GM18867 (cell line): ENCODE measurements around the gene HAX1.
"Not testable (repeated sequence)": the region's sequence is repeated elsewhere in the genome, so short reads cannot be mapped to it uniquely, and the experiment has no call there.

Source experiments
- ATAC-seq: cut with Tn5 transposase; IDR thresholded peaks from one replicate; pipeline ENCODE4 v1.9.1; 2021; ENCODE audit warnings: mild to moderate bottlenecking, moderate library complexity; ENCODE audit not compliant: unreplicated experiment

The HAX1 gene

DNA sequence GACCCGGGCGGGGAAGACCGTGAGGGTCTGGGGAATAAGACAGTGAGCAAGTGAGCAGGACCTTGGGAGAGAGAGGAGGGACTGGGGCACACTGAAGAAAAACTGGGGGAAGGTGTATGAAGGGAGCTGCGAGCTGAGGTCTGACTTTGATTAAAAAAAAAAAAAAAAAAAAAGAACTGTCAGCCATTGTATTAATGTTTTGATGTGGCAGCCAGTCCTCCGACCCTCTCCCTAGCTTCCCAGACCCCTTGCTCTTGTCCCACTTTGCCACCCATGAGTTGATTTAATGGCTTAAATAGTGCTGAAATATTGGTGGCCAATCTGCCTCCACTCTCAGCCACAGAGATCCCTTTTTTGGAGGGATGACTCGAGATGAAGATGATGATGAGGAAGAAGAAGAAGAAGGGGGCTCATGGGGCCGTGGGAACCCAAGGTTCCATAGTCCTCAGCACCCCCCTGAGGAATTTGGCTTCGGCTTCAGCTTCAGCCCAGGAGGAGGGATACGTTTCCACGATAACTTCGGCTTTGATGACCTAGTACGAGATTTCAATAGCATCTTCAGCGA is 652 bp downstream of the HAX1 start:
- ATAC-seq, result no peak

GRCh38 chr1:154276797-154277196 is 4.4 kb downstream of the HAX1 start:
- no peak for ATAC-seq

DNA sequence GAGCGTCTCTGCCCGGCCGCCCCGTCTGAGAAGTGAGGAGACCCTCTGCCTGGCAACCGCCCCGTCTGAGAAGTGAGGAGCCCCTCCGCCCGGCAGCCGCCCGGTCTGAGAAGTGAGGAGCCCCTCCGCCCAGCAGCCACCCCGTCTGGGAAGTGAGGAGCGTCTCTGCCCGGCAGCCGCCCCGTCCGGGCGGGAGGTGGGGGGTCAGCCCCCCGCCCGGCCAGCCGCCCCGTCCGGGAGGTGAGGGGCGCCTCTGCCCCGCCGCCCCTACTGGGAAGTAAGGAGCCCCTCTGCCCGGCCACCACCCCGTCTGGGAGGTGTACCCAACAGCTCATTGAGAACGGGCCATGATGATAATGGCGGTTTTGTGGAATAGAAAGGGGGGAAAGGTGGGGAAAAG is 15.2 kb downstream of the HAX1 start:
- ATAC-seq, result not testable (repeated sequence)

- ATAC-seq, result no peak
Observed at GRCh38 chr1:154288661-154289060, 16.2 kb downstream of the HAX1 start.

GRCh38 chr1:154290921-154291320 is 18.5 kb downstream of the HAX1 start:
- no peak for ATAC-seq

GRCh38 chr1:154295408-154296235 is 23.2 kb downstream of the HAX1 start:
- ATAC-seq, result no peak

- no peak for ATAC-seq
Observed at GRCh38 chr1:154301582-154301981, 29.2 kb downstream of the HAX1 start.

DNA sequence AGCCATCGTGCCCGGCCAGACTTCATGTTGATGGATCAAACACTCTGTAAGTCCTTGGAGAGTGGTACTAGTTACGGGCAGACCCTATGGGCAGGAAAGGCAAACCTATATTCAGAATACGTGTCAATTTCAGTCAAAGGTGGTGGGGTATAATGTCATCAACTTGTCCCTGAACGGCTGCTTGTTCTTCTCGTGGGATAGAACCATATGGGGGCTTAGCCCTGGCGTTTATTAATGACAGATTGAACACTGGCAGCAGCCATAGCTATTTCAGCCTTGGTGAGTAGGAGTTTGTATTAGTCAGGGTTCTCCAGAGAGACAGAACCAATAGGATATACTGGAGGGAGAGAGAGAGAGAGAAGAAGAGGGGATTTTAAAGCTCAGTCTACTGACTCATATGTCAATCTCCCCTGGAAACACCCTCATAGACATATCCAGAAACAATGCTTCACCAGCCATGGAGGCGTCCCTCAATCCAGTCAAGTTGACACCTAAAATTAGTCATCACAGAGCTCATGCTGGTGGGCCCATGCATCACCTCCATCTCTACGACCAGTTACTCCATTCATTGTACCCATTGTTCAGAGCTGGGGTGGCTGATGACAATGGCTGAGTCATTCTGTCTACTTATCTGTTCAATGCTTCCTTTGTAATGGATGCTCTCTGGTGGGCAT is 32.4 kb downstream of the HAX1 start:
- ATAC-seq, result no peak

DNA sequence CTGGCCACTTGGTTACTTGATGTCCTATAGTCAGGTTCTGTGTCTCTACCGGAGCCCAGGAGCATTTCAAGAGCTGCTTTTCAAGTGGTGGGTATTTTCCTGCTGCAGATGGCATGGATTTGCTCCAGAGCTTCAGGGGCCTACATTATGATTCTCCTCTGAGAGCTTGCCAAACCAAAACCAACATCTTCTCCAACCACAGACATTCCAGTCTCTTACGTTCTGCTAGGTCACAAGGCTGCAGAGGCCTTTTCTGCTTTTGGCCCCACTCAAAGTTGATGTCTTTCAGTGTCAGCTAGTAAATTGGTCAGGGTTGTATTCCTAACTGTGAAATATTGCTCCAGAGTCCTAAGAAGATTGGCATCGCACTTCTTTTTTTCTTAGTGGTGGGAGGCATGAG is 33.7 kb downstream of the HAX1 start:
- ATAC-seq, result no peak

DNA sequence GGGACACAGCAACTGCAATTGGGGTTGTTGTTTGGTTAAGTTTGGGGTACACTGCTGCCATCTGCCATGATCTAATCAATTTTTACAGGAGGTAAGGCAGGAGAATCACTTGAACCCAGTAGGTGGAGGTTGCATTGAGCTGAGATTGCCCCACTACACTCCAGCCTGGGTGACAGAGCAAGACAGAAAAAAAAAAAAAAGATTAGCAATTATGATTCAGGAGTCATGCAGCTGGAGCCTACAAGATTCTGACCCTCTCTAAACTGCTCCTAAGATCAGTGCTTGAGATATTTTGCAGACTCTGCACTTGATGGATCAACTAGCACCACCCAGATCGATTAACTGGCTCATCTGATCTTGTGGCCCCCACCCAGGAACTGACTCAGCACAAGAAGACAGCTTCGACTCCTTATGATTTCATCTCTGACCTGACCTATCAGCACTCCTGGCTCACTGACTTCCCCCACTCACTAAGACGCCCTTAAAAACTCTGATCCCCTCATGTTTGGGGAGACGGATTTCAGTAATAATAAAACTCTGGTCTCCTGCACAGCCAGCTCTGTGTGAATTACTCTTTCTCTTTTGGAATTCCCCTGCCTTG is 35.3 kb downstream of the HAX1 start:
- not testable (repeated sequence) for ATAC-seq

- not testable (repeated sequence) for ATAC-seq
Observed at GRCh38 chr1:154309136-154309535, 36.7 kb downstream of the HAX1 start.

DNA sequence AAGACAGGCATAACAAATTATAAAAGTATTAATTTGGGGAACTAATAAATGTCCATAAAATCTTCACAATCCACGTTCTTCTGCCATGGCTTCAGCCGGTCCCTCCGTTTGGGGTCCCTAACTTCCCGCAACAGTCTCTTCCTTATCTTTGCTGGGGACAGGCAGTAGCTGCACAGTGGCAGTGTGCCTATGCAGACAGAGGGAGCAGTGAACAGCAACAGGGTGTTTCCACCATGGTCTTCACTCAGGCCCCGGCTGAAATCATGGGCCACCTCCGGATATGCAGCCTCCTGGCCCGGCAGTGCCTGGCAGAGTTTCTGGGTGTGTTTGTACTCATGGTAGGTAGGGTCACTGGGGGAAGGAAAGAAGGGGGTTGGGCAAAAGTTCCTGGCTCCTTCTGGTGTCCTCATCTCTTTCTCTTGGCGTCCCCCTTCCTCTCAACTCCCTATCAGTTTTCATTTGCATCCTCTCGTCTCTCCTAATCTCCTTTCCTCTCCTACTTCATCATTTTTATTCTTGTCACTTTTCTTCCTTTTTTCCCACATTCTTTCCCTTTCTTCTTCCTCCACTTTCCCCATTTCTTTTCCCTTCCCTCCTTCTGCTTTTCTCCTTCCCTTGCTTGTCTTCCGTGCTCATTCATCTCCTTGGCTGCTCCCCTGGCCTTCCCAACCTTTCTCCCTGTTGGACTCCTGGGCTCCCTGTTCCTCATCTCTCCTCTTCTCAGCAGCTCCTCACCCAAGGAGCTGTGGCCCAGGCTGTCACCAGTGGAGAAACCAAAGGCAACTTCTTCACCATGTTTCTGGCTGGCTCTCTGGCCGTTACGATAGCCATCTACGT is 40.0 kb downstream of the HAX1 start:
- not testable (repeated sequence) for ATAC-seq

- no peak for ATAC-seq
Observed at GRCh38 chr1:154313066-154313356, 40.6 kb downstream of the HAX1 start.

- not testable (repeated sequence) for ATAC-seq
Observed at GRCh38 chr1:154314226-154314625, 41.8 kb downstream of the HAX1 start.

- no peak for ATAC-seq
Observed at GRCh38 chr1:154316704-154317103, 44.3 kb downstream of the HAX1 start.

GRCh38 chr1:154318386-154318785 is 46.0 kb downstream of the HAX1 start:
- no peak for ATAC-seq

DNA sequence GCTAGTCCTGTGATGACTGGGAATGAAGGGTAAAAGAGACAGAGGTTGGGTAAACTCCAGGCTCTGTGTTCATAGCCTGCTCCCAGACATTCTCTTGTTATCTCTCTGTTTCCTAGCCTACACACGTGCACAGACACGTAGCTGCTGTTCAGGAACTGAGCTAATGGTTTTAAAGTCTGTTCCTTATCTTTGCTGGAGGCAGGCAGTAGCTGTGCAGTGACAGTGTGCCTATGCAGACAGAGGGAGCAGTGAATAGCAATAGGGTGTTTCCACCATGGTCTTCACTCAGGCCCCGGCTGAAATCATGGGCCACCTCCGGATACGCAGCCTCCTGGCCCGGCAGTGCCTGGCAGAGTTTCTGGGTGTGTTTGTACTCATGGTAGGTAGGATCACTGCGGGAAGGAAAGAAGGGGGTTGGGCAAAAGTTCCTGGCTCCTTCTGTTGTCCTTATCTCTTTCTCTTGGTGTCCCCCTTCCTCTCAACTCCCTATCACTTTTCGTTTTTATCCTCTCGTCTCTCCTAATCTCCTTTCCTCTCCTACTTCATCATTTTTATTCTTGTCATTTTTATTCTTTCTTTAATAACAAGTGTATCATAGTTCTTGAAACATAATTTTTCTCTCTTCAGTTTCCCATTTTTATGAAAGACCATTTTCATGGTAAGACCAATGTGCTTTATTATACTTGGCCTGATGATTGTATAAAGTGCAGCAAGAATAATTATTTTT is 48.6 kb downstream of the HAX1 start, which contains the start of gene AQP10:
TSS of gene AQP10 (plus strand) at position 212 of the 727 bp plus-strand sequence. CDS start at position 275, 63 bp downstream.
- ATAC-seq, result no peak

DNA sequence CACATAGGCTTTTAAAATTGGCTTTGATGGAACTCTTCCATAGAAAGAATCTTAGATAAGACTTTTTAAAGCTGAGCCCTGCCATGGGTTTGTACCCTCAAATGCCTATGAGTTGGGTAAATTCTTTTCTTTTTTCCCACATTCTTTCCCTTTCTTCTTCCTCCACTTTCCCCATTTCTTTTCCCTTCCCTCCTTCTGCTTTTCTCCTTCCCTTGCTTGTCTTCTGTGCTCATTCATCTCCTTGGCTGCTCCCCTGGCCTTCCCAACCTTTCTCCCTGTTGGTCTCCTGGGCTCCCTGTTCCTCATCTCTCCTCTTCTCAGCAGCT is 49.1 kb downstream of the HAX1 start:
- ATAC-seq, result not testable (repeated sequence)

DNA sequence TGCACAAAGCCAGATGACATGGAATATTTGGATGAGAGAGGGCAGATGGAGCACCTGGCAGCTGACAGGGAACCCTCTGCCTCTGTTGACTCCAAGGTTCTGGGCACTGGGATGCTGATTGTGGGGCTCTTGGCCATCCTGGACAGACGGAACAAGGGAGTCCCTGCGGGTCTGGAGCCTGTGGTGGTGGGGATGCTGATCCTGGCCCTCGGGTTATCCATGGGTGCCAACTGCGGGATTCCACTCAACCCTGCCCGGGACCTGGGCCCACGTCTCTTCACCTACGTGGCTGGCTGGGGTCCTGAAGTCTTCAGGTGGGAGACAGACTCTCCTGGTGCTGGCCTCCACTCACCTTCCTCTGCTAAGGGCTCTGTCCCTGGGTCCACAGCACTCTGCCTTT is 51.1 kb downstream of the HAX1 start:
- no peak for ATAC-seq

GRCh38 chr1:154324241-154324640 is 51.8 kb downstream of the HAX1 start:
- ATAC-seq, result no peak
